Measurements from ENCODE around the gene ATP9B. TPM values are rescaled to one million over a fixed set of nuclear protein-coding genes. Genes with fewer than 3 reads are reported as not detected.

ATP9B gene
- polyA plus RNA-seq, 1 of the 3 experiments (the other 2 are of a cell fraction): 11.2 TPM

DNA sequence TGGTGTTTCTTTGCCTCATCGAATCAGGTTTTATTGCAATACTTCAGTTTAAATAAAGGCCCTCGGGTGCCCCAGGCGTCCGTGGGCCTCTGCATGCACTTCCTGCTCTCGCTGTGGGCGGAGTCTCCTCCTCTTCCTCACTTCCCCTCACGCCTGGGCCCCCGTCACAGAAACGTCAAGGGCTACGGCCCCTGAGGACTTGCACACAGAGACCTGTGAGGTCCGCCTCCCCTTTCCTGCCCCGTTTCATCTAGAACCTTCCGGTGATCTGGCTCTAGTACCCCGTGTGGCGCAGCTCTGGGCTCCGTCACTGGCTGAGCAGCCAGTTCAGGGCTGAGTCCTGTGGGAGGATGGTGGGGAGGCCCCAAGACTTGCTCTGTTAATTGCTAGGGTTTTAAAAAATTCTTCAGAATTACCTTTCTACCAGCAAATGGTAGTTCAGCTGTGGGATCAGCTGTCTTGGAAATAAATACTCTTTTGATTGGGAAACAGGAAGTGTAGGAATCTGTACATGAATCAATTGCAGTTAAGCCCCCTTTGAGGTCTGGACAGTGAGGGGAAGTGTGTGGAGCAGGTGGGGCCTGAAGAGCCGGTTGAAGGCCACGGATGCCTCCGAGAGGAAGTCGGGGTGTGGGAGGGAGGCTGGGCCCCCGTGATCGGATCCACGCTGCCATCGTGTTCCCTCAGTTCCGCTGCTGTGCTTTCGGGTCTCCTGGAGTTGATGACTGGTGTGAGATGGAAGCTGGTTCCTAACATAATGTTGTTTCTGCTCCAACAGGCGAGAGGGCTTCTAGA is 336.8 kb downstream of the ATP9B start:
- Histone ChIP-seq H3K27ac (ENCODE audit: low read depth in 2 of 2, low read length in 1 of 2) (no peak overlapping the region), H3K9ac (no peak overlapping the region), H2AFZ (ENCODE audit: low read depth) (no peak overlapping the region), H3K9me3 (no peaks in the 10 kb centered on the region), H3K36me3 (replicated peaks in 1 of 2; ENCODE audit: control insufficient read depth in 1 of 2, insufficient read depth in 2 of 2, low read length in 1 of 2) (no peaks in the 10 kb centered on the region), H3K4me2 (peak overlapping the region; percentile 42), H3K79me2 (ENCODE audit: insufficient read depth) (no peaks in the 10 kb centered on the region), H3K4me3 (ENCODE audit: low read depth in 2 of 2, low read length in 1 of 2) (no peak overlapping the region), H4K20me1 (ENCODE audit: insufficient read depth) (peaks cover 7% of the 10 kb centered on the region; the same call in 1 of the 2 replicates), H3K4me1 (ENCODE audit: control insufficient read depth in 1 of 2, insufficient read depth in 2 of 2, low read depth in 1 of 2, low read length in 1 of 2) (no peaks in the 10 kb centered on the region), H3K9me2 (no peaks in the 10 kb centered on the region), H3K27me3 (ENCODE audit: insufficient read depth) (peaks cover 87% of the 10 kb centered on the region), H3F3A (replicated peaks; ENCODE audit: insufficient read depth) (no peaks in the 10 kb centered on the region)
- 27% methylated on average over 23 of the region's 27 CpGs for WGBS (ENCODE audit: low lambda C conversion rate)
- ChIA-PET CTCF (interaction anchor here (0.9 to 1.3 kb wide), 4 partner anchors 8 to 122 kb away, joined by 3 to 4 read pairs (median 3); no protein-coding TSS in a partner anchor), POLR2A (no interaction called here)
- no peak for TF ChIP-seq RFX5 (IDR thresholded peaks at IDR 0.05; ENCODE audit: low read length)
- no peak for TF ChIP-seq CHD2 (IDR thresholded peaks at IDR 0.05; ENCODE audit: low read length, partially characterized antibody)
- TF ChIP-seq SMC3 (IDR thresholded peaks at IDR 0.05; ENCODE audit: low read depth, low read length): no peak
- no peak for TF ChIP-seq FOXM1 (IDR thresholded peaks at IDR 0.05; ENCODE audit: low read depth)
- TF ChIP-seq, protein P1, sequence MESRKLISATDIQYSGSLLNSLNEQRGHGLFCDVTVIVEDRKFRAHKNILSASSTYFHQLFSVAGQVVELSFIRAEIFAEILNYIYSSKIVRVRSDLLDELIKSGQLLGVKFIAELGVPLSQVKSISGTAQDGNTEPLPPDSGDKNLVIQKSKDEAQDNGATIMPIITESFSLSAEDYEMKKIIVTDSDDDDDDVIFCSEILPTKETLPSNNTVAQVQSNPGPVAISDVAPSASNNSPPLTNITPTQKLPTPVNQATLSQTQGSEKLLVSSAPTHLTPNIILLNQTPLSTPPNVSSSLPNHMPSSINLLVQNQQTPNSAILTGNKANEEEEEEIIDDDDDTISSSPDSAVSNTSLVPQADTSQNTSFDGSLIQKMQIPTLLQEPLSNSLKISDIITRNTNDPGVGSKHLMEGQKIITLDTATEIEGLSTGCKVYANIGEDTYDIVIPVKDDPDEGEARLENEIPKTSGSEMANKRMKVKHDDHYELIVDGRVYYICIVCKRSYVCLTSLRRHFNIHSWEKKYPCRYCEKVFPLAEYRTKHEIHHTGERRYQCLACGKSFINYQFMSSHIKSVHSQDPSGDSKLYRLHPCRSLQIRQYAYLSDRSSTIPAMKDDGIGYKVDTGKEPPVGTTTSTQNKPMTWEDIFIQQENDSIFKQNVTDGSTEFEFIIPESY (IDR thresholded peaks at IDR 0.05; ENCODE audit: borderline replicate concordance, low read depth): no peak
- no peak for TF ChIP-seq FOXJ3 (CRISPR knock-in tag; IDR thresholded peaks at IDR 0.05)
- TF ChIP-seq RAD21 (IDR thresholded peaks at IDR 0.05; ENCODE audit: low read length): no peak
- TF ChIP-seq MEF2A (IDR thresholded peaks at IDR 0.05; ENCODE audit: borderline replicate concordance, low read depth): no peak
- TF ChIP-seq MXI1 (IDR thresholded peaks at IDR 0.05; ENCODE audit: low read depth, low read length): no peak
- TF ChIP-seq, protein P2, sequence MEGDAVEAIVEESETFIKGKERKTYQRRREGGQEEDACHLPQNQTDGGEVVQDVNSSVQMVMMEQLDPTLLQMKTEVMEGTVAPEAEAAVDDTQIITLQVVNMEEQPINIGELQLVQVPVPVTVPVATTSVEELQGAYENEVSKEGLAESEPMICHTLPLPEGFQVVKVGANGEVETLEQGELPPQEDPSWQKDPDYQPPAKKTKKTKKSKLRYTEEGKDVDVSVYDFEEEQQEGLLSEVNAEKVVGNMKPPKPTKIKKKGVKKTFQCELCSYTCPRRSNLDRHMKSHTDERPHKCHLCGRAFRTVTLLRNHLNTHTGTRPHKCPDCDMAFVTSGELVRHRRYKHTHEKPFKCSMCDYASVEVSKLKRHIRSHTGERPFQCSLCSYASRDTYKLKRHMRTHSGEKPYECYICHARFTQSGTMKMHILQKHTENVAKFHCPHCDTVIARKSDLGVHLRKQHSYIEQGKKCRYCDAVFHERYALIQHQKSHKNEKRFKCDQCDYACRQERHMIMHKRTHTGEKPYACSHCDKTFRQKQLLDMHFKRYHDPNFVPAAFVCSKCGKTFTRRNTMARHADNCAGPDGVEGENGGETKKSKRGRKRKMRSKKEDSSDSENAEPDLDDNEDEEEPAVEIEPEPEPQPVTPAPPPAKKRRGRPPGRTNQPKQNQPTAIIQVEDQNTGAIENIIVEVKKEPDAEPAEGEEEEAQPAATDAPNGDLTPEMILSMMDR (IDR thresholded peaks at IDR 0.05): no peak
- no peak for TF ChIP-seq TAF1 (IDR thresholded peaks at IDR 0.05; ENCODE audit: borderline replicate concordance, low read depth, low read length)
- TF ChIP-seq YY1 (IDR thresholded peaks at IDR 0.05; ENCODE audit: low read depth): no peak
- TF ChIP-seq EP300 (IDR thresholded peaks at IDR 0.05; ENCODE audit: borderline replicate concordance in 1 of 2, low read depth in 1 of 2, low read length in 1 of 2): no peak
- TF ChIP-seq, protein P3, sequence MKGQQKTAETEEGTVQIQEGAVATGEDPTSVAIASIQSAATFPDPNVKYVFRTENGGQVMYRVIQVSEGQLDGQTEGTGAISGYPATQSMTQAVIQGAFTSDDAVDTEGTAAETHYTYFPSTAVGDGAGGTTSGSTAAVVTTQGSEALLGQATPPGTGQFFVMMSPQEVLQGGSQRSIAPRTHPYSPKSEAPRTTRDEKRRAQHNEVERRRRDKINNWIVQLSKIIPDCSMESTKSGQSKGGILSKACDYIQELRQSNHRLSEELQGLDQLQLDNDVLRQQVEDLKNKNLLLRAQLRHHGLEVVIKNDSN (IDR thresholded peaks at IDR 0.05; ENCODE audit: borderline replicate concordance, low read depth): no peak
- DNase-seq: no peak
